Left renal cortex interstitium (tissue), 4 donors: Measurements from ENCODE around the gene MRAP2. TPM values are rescaled to one million over a fixed set of nuclear protein-coding genes. Genes with fewer than 3 reads are reported as not detected.
"Not testable (repeated sequence)": the region's sequence is repeated elsewhere in the genome, so short reads cannot be mapped to it uniquely, and the experiment has no call there.

ENCODE experiments used
- DNase-seq, 4 donors: peaks; one replicate each; pipeline ENCODE4 v3.0.0-alpha.2; 2013; ENCODE audit warnings: low read depth in 4 of 4, low spot score in 2 of 4, missing footprints in 1 of 4
- polyA plus RNA-seq, 4 donors: library from polyadenylated mRNA; unstranded; fragments of 120-200 nt; gene quantifications; one replicate each; pipeline ENCODE4 v1.2.1, GENCODE V29; 2013; ENCODE audit not compliant: insufficient read length in 4 of 4

MRAP2 gene
- polyA plus RNA-seq, 4 donors: 2.3 to 4.1 (median 3.3) TPM

- DNase-seq: not testable (repeated sequence)
Measured at GRCh38 chr6:84114933-84115594, 81.5 kb downstream of the MRAP2 start.

GRCh38 chr6:84118191-84118590 lies 84.6 kb downstream of the MRAP2 start:
- DNase-seq: no peak

GRCh38 chr6:84119277-84119676 lies 85.7 kb downstream of the MRAP2 start:
- DNase-seq: no peak

- DNase-seq: no peak
Measured at GRCh38 chr6:84123186-84123585, 89.6 kb downstream of the MRAP2 start.

GRCh38 chr6:84129588-84129987 lies 96.0 kb downstream of the MRAP2 start:
- not testable (repeated sequence) for DNase-seq

- not testable (repeated sequence) for DNase-seq
Measured at GRCh38 chr6:84133385-84133784, 99.8 kb downstream of the MRAP2 start.

GRCh38 chr6:84135291-84135690 lies 101.7 kb downstream of the MRAP2 start:
- no peak for DNase-seq

GRCh38 chr6:84136364-84137050 lies 102.9 kb downstream of the MRAP2 start:
- DNase-seq: no peak

- no peak for DNase-seq
Measured at GRCh38 chr6:84137051-84137375, 103.4 kb downstream of the MRAP2 start.

GRCh38 chr6:84137989-84138575 lies 104.5 kb downstream of the MRAP2 start:
- no peak for DNase-seq

- no peak for DNase-seq
Measured at GRCh38 chr6:84139311-84139710, 105.7 kb downstream of the MRAP2 start.

Other genes starting within 250 kb of the MRAP2 start
- gene RIPPLY2, start 180.4 kb upstream of the MRAP2 start, polyA plus RNA-seq: under 1 TPM in 1 of 4 donors, not detected in 3; 0.13 TPM
- 10 to 100 TPM in 2 of 4 donors, 1 to 10 TPM in 2; 8.3 to 11.6 (median 9.8) TPM for gene CYB5R4, start 174.1 kb upstream of the MRAP2 start, polyA plus RNA-seq
- gene CEP162, start 193.9 kb downstream of the MRAP2 start, polyA plus RNA-seq: 10 to 100 TPM; 15.9 to 25.0 (median 19.8) TPM